NCI-H2029 (cell line): Measurements from ENCODE around the gene ECSCR.
A peak's percentile ranks its signal among the peaks of the same experiment; 100 is the strongest.
"Not testable (repeated sequence)": the region's sequence is repeated elsewhere in the genome, so short reads cannot be mapped to it uniquely, and the experiment has no call there.

ENCODE experiments used
- DNase-seq: peaks from one replicate; lab custom pipeline; 2025; lab: John Stamatoyannopoulos, UW

The ECSCR gene, protein sequence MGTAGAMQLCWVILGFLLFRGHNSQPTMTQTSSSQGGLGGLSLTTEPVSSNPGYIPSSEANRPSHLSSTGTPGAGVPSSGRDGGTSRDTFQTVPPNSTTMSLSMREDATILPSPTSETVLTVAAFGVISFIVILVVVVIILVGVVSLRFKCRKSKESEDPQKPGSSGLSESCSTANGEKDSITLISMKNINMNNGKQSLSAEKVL

DNA sequence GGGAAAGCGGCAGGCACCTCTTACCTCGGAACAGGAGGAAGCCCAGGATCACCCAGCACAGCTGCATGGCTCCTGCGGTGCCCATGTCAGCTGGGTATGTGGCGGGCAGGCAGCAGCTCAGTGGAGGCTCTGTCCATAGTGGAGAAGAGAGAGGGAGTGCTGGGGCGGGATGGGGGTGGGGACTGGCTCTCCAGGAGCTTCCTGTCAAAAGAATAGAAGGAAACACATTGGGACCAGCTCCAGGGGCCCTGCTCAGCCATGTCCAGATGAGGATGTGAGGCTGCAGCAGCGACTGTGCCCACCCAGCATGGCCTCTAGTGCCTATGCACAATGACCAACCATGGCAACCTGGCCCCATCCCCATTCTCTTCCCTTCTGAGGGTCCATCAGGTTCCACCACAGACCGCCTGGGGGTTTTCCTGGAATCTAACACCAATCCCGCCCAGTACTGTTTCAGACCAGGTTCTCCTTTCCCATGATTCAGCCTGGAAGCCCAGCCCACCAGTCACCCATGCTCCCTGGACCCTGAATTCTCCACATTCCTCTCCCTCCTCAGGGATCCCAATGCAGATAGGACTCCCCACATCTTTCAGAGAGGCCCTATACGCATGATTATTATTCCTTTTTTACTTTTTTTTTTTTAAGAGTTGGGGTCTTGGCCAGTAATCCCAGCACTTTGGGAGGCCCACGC lies at the start of gene ECSCR:
TSS of gene ECSCR (minus strand) at position 158 of the 691 bp plus-strand sequence. CDS start at position 85, 73 bp downstream.
- DNase-seq: no peak

- not testable (repeated sequence) for DNase-seq
These were observed 42.2 kb upstream of the ECSCR start for GRCh38 chr5:139504722-139505121.

- DNase-seq: not testable (repeated sequence)
These were observed 41.3 kb upstream of the ECSCR start for GRCh38 chr5:139503879-139504278.

DNA sequence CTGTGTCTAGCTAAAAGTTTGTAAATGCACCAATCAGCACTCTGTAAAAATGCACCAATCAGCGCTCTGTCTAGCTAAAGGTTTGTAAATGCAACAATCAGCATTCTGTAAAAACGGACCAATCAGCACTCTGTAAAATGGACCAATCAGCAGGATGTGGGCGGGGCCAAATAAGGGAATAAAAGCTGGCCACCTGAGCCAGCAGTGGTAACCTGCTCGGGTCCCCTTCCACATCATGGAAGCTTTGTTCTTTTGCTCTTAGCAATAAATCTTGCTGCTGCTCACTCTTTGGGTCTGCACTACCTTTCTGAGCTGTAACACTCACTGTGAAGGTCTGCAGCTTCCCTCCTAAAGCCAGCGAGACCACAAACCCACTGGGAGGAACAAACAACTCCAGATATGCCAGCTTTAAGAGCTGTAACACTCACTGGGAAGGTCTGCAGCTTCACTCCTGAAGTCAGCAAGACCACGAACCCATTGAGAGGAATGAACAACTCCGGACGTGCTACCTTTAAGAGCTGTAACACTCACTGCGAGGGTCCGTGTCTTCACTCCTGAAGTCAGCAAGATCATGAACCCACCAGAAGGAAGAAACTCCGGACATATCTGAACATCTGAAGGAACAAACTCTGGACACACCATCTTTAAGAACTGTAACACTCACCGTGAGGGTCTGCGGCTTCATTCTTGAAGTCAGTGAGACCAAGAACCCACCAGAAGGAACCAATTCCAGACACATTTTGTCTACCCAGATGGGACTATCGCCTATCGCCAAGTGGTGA lies 40.7 kb upstream of the ECSCR start:
- DNase-seq: not testable (repeated sequence)

- DNase-seq: no peak
These were observed 38.8 kb upstream of the ECSCR start for GRCh38 chr5:139501381-139501780.

GRCh38 chr5:139495638-139496435 lies 33.3 kb upstream of the ECSCR start:
- no peak for DNase-seq

- no peak for DNase-seq
These were observed 32.3 kb upstream of the ECSCR start for GRCh38 chr5:139494832-139495231.

- no peak for DNase-seq
These were observed 31.7 kb upstream of the ECSCR start for GRCh38 chr5:139494256-139494655.

DNA sequence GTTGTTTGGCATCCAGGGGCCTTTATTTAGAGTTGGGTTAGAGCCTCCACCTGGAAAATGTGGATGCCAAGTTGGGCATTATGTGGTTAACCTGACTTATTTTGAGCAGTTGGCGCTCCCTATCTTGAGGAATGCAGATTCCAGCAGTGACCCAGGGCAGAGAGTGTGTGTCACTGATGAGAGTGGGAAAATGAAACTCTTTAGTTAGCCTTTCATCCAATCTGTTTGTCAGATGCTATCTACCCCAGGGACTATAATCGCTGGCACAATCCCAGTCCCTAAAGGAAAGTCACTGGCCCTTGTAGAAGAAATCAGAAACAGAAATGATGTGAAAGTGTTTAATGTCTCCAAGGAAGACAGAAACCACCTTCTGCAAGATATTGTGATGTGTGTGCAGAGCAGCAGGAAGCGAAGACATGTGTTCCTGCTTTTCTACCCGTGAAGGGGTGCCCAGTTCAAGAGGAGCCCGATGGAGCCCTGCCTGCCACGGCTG lies 30.2 kb upstream of the ECSCR start:
- DNase-seq: no peak

- no peak for DNase-seq
These were observed 25.7 kb upstream of the ECSCR start for GRCh38 chr5:139488260-139488659.

GRCh38 chr5:139486201-139486600 lies 23.7 kb upstream of the ECSCR start:
- no peak for DNase-seq

DNA sequence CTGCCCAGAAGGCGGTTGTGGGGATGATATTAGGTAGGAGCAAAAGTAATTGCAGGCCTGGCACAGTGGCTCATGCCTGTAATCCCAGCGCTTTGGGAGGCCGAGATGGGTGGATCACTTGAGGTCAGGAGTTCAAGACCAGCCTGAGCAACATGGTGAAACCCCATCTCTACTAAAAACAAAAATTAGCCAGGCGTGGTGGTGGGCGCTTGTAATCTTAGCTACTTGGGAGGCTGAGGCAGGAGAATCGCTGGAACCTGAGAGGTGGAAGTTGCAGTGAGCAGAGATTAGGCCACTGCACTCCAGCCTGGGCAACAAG lies 20.3 kb upstream of the ECSCR start:
- not testable (repeated sequence) for DNase-seq

DNA sequence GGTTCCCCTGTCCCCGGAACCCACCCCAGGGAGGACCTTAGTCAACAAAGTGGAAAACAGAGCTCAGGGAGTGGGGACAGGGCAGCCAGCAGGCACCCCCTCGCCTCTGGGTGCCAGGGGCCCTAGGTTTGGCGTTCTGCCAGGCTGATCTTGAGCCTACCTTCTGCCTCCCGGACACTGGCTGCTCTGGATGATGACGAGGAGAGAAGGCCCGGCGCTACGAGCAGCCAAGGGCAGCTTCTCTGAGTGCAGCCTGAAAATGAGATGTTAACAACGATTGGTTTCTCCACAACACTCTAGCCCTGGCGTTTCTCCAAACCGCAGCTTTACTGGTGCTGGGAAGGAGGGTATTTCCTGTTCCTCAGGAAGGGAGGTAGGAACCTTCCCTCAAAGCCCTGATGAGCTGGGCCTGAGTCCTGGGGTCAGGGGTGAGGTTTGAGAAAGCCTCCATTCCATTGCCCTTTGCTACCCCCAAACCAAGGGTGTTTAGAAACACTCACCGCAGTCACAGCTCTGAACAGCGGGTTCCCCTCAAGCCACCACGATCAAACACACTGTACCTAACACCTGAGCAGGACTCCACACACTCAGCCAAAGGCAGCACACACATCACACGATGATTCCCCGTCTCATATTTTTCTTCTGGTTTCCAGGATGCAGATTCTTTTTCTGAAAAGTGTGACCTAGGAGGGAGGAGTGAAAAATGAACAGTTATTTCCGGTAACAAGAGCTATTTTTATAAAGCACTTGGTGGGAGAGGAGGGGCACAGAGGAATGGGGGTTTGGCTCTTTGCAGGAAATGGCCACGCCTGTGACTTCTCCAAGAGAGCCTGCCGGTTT lies 19.7 kb upstream of the ECSCR start, which contains the start of gene STING1:
TSS of gene STING1 (minus strand) at position 709 of the 840 bp plus-strand sequence. CDS start 1,054 bp downstream, outside the sequence.
- DNase-seq: peak; percentile 99

DNA sequence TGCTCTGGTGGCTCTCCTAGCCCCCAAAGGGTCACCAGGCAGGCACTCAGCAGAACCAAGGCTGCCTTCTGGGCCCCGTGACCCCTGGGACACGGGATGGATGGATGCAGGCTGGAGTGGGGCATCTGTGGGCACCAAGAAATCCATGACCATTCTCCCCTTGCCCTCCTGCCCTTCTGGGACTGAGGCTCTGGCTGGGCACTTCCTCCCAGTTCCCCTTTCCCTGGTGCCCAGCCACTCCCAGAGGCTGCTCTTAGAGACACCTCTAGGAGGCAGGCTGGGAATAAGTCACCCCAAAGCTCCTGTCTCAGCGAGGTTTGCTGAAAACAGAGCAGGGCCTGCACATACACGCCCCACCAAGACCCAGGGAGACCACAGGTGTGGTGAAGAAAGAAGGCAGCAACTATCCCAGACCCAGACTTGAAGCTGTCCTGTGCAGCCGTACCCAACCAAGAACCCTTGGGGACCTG lies 19.1 kb upstream of the ECSCR start:
- no peak for DNase-seq

GRCh38 chr5:139481122-139481533 lies 18.6 kb upstream of the ECSCR start:
- no peak for DNase-seq

GRCh38 chr5:139479729-139480128 lies 17.2 kb upstream of the ECSCR start:
- DNase-seq: not testable (repeated sequence)

DNA sequence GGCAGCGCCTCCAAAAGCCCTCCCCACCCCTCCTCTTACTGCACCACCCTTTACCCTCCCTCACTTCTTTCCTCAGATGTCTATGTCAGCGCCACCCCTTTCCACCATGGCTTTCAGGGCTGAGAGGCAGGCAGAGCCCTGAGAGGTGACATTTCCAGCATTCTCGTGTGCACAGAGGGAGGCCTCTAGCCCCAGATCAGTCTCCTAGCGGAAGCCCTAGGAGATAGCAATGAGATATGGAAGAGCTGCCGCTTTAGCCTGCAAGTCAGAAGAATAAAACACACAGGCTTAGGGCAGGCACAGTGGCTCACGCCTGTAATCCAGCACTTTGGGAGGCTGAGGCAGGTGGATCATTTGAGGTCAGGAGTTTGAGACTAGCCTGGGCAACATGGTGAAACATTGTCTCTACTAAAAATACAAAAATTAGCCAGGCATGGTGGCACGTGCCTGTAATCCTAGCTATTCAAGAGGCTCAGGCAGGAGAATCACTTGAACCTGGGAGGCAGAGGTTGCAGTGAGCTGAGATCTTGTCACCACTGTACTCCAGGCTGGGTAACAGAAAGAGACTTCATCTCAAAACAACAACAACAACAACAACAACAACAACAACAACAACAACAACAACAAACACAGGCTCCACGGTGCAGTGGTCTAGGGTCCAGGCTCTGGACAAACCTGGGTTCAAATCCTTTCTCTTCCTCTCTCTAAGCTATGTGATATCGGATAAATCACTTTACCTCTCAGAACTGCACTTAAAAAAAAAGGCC lies 16.3 kb upstream of the ECSCR start:
- DNase-seq: not testable (repeated sequence)

DNA sequence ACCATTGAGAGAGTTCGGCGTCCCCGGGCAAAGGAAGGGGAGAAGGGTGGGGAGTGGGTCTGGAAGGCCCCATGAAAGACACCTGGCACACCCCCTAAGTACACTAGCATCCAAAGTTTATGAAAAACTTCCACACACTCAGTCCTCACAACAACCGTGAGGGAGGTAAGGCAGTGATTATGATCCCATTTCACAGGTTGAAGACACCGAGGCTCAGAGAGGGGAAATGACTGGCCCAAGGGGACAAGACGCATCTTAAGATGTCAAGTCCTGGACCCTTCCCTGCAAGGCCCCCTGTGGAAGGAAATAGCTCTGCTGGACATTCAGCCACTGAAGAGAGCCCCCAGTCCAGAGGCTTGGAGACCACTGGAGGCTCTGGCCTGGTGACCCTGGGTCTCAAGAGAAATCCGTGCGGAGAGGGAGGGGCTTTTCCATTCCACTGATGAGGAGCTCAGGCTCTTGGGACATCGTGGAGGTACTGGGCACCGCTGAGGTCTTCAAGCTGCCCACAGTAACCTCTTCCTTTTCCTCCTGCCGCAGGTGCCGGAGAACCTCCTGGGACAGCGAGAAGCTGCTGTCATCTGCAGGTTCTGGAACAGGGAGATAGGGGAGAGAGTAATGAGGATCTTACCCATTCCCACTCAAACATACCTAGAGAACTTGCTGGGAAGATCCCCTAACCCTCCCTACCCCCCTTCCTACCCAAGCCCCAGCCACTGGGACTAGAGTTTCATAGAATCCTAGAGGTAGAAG lies 13.5 kb upstream of the ECSCR start:
- no peak for DNase-seq
